Hair follicle dermal papilla cell (primary cell): Measurements from ENCODE around the gene PAH. TPM values are rescaled to one million over a fixed set of nuclear protein-coding genes. Genes with fewer than 3 reads are reported as not detected.

Experiments used
- total RNA-seq: library from RNA; depleted of rRNA; stranded (reverse); fragments of >200 nt; gene quantifications from 2 replicates; pipeline ENCODE4 v1.2.3, GENCODE V29; 2012

Gene PAH
- total RNA-seq = not detected in 2 replicates

GRCh38 chr12:102917026-102917787 lies at the start of gene PAH:
Gene PAH (minus strand): TSS chr12:102917244. CDS start chr12:102917130, 114 bp downstream.

GRCh38 chr12:102957339-102958050 lies 40.5 kb upstream of the PAH start, which contains the start of gene ASCL1:
Gene ASCL1 (plus strand): TSS chr12:102957674. CDS start chr12:102958245, 571 bp downstream.

Other genes starting within 250 kb of the PAH start
- not detected in 2 replicates for gene ASCL1, start 40.4 kb upstream of the PAH start, total RNA-seq